Tibial artery (tissue), 4 donors: ENCODE data around the gene MEN1.

Source experiments
- DNase-seq, 2 donors: peaks; one replicate each; pipeline ENCODE4 v3.0.0-alpha.2; 2019
- H3K27ac ChIP-seq, 2 donors: fragments of 200-600 bp; sonication (generic) in 1 of 2; 1 replicate in 1 of 2; 2 replicates in 1 of 2; pipeline ENCODE4 v1.5.1; 2018 to 2019; ENCODE audit warnings: mild to moderate bottlenecking in 1 of 2
- H3K27me3 ChIP-seq, 2 donors: fragments of 200-600 bp; sonication (generic) in 1 of 2; one replicate each; pipeline versions ENCODE4 v1.5.1 to v1.6.0; 2016 to 2019
- H3K36me3 ChIP-seq, 3 donors: fragments of 200-600 bp; sonication (generic) in 2 of 3; one replicate each; pipeline ENCODE4 v1.5.1; 2016 to 2019; ENCODE audit warnings: mild to moderate bottlenecking in 2 of 3
- H3K4me1 ChIP-seq, 4 donors: fragments of 200-600 bp; sonication (generic) in 2 of 4; 1 replicate in 3 of 4; 2 replicates in 1 of 4; pipeline ENCODE4 v1.5.1; 2016 to 2019
- H3K4me3 ChIP-seq, 2 donors: fragments of 200-600 bp; sonication (generic) in 1 of 2; 1 replicate in 1 of 2; 2 replicates in 1 of 2; pipeline ENCODE4 v1.5.1; 2018 to 2019; ENCODE audit warnings: mild to moderate bottlenecking in 2 of 2
- H3K9me3 ChIP-seq, 3 donors: fragments of 200-600 bp; sonication (generic) in 1 of 3; one replicate each; pipeline ENCODE4 v1.5.1; 2016 to 2019
- CTCF ChIP-seq, 2 experiments: fragments of 200-600 bp in 1 of 2; fragments of 450-650 bp in 1 of 2; IDR thresholded peaks; one replicate each; pipeline ENCODE4 v1.5.1; 2017 to 2019; ENCODE audit warnings: antibody characterized with exemption in 2 of 2, mild to moderate bottlenecking in 1 of 2, moderate library complexity in 1 of 2
- intact Hi-C: fragments of 100-400 bp; cut with DNase I; formaldehyde crosslinking; loops from one replicate; pipeline ENCODE4 v1.15.0; 2023; ENCODE audit warnings: low total_unique reads

The MEN1 gene

GRCh38 chr11:64803846-64804345 lies 6.5 kb downstream of the MEN1 start:
- intact Hi-C loops = no loop called here
- TF ChIP-seq CTCF (IDR thresholded peaks at IDR 0.05) = no peak
- Histone ChIP-seq H3K9me3 (no peaks in the 10 kb centered on the region), H3K36me3 (peaks cover 0 to 58% (median 19%) of the 10 kb centered on the region in 3 donors), H3K27me3 (no peaks in the 10 kb centered on the region), H3K4me3 (peak overlapping the region; percentile 63 to 75), H3K27ac (peak overlapping the region; percentile 89 to 90), H3K4me1 (peaks cover 0 to 30% (median 20%) of the 10 kb centered on the region in 4 donors)
- DNase-seq = no peak

GRCh38 chr11:64803158-64803845 lies 7.0 kb downstream of the MEN1 start, which contains the start of gene MAP4K2:
MAP4K2 (minus strand) TSS chr11:64803214; CDS start chr11:64803149, 65 bp downstream.
- H3K36me3 ChIP-seq = peaks cover 0 to 64% (median 19%) of the 10 kb centered on the region in 3 donors
- peaks cover 0 to 26% (median 20%) of the 10 kb centered on the region in 4 donors for H3K4me1 ChIP-seq
- no peaks in the 10 kb centered on the region for H3K27me3 ChIP-seq
- peak; percentile 95 for DNase-seq
- intact Hi-C loops = no loop called here
- TF ChIP-seq CTCF (IDR thresholded peaks at IDR 0.05) = peak in 1 of 2 experiments; percentile 11
- H3K9me3 ChIP-seq = no peaks in the 10 kb centered on the region
- H3K4me3 ChIP-seq = peak within 1 kb of the TSS; percentile 63 to 75
- peak within 1 kb of the TSS; percentile 89 to 90 for H3K27ac ChIP-seq

- DNase-seq = peak in 1 of 2 donors; percentile 32
- peaks cover 0 to 64% (median 19%) of the 10 kb centered on the region in 3 donors for H3K36me3 ChIP-seq
- H3K9me3 ChIP-seq = no peaks in the 10 kb centered on the region
- peak overlapping the region; percentile 89 to 90 for H3K27ac ChIP-seq
- H3K4me3 ChIP-seq = peak overlapping the region; percentile 63 to 75
- H3K27me3 ChIP-seq = no peaks in the 10 kb centered on the region
- peaks cover 0 to 26% (median 20%) of the 10 kb centered on the region in 4 donors for H3K4me1 ChIP-seq
- intact Hi-C loops = no loop called here
- no peak for TF ChIP-seq CTCF (IDR thresholded peaks at IDR 0.05)
Observed at GRCh38 chr11:64802370-64803157, 7.8 kb downstream of the MEN1 start.

GRCh38 chr11:64801561-64802369 lies 8.6 kb downstream of the MEN1 start:
- TF ChIP-seq CTCF (IDR thresholded peaks at IDR 0.05) = no peak
- no peaks in the 10 kb centered on the region for H3K27me3 ChIP-seq
- peaks cover 4 to 64% (median 19%) of the 10 kb centered on the region in 3 donors for H3K36me3 ChIP-seq
- peaks cover 0 to 26% (median 20%) of the 10 kb centered on the region in 4 donors for H3K4me1 ChIP-seq
- intact Hi-C loops = no loop called here
- DNase-seq = no peak
- peak overlapping the region; percentile 89 to 90 for H3K27ac ChIP-seq
- peak overlapping the region; percentile 63 to 75 for H3K4me3 ChIP-seq
- H3K9me3 ChIP-seq = no peaks in the 10 kb centered on the region

GRCh38 chr11:64801158-64801464 lies 9.2 kb downstream of the MEN1 start:
- H3K36me3 ChIP-seq = peaks cover 10 to 64% (median 22%) of the 10 kb centered on the region in 3 donors

More at GRCh38 chr11:64801158-64801464, 9.2 kb downstream of the MEN1 start:
- Histone ChIP-seq H3K27ac (peak overlapping the region in 1 of 2 donors; percentile 89), H3K27me3 (no peaks in the 10 kb centered on the region), H3K4me1 (peaks cover 0 to 26% (median 20%) of the 10 kb centered on the region in 4 donors), H3K9me3 (no peaks in the 10 kb centered on the region), H3K4me3 (no peak overlapping the region)
- intact Hi-C loops = no loop called here
- no peak for TF ChIP-seq CTCF (IDR thresholded peaks at IDR 0.05)
- DNase-seq = no peak
